Measurements from ENCODE around the gene COL8A1.

GRCh38 chr3:99758502-99759177 lies 120.2 kb downstream of the COL8A1 start:
- no peak for TF ChIP-seq TARDBP (IDR thresholded peaks at IDR 0.05)
- TF ChIP-seq ARNT (IDR thresholded peaks at IDR 0.05), result no peak
- no peak for TF ChIP-seq L3MBTL2 (conservative IDR thresholded peaks at IDR 0.05)
- no peak for TF ChIP-seq SUZ12 (IDR thresholded peaks at IDR 0.05)
